Keratinocyte (primary cell): ENCODE measurements around the gene SEMA4D.

ENCODE experiments used
- EZH2 ChIP-seq: IDR thresholded peaks from one replicate; pipeline ENCODE4 v1.6.1; 2012; ENCODE audit warnings: inconsistent platforms, mild to moderate bottlenecking, low read length, moderate library complexity
- TF ChIP-seq, protein P1 (sequence below), 3 experiments: IDR thresholded peaks in 1 of 3; conservative IDR thresholded peaks in 1 of 3; optimal IDR thresholded peaks in 1 of 3; 2 replicates in 2 of 3; 3 replicates in 1 of 3; pipeline versions ENCODE3 to v1.5.1; 2011; ENCODE audit warnings: low read length in 3 of 3, mild to moderate bottlenecking in 3 of 3, moderate library complexity in 2 of 3, control low read depth in 1 of 3, inconsistent platforms in 1 of 3; ENCODE audit not compliant: insufficient read depth in 2 of 3; ENCODE audit errors: extremely low read depth in 1 of 3

DNA sequence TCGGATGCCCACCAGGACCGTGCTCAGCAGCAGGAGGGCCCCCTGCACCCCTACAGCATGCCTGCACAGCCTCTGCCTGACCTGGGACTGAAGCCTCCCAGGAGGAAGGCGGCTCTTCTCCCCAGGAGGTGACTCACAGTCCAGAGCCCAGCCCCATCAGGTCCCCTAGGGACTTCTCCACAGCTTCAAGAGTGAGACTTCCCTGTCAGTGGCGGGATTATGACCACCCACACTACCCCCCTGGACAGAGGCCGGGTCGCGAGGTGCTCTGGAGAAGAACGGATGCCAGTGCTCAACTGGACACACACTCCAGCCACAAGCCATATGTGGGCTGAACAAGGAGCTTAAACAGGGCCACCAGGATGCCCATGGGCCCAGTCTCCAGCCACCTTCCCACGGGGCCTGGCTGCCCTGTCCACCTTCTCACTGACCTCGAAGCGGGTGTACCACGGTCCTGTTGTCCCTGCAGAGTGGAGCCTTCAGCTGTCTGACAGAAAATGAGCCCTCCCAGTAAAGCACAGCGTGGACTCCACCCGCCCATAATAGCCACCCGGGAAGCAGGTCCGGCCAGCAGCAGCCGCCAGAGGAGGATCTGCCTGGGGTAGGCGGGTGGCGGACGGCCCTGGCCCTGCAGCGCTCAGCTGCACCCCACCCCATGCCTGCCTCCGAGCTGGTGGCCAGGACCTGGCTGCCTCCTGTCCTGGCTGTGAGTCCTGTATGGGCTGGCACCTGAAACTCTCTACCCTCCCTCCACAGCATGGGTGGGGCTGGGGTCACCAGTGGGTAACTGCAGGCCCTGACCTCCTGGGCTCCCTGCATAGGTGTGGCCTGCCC is 54.7 kb downstream of the SEMA4D start:
- TF ChIP-seq, protein P1, sequence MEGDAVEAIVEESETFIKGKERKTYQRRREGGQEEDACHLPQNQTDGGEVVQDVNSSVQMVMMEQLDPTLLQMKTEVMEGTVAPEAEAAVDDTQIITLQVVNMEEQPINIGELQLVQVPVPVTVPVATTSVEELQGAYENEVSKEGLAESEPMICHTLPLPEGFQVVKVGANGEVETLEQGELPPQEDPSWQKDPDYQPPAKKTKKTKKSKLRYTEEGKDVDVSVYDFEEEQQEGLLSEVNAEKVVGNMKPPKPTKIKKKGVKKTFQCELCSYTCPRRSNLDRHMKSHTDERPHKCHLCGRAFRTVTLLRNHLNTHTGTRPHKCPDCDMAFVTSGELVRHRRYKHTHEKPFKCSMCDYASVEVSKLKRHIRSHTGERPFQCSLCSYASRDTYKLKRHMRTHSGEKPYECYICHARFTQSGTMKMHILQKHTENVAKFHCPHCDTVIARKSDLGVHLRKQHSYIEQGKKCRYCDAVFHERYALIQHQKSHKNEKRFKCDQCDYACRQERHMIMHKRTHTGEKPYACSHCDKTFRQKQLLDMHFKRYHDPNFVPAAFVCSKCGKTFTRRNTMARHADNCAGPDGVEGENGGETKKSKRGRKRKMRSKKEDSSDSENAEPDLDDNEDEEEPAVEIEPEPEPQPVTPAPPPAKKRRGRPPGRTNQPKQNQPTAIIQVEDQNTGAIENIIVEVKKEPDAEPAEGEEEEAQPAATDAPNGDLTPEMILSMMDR (optimal IDR thresholded peaks at IDR 0.05 in 1 of 3, IDR thresholded peaks at IDR 0.05 in 1 of 3, conservative IDR thresholded peaks at IDR 0.05 in 1 of 3; ENCODE audit: extremely low read depth in 1 of 3, insufficient read depth in 2 of 3, low read length in 3 of 3) = no peak
- no peak for TF ChIP-seq EZH2
